Measurements from ENCODE around the gene SPEM2. TPM values are rescaled to one million over a fixed set of nuclear protein-coding genes. Genes with fewer than 3 reads are reported as not detected.

SPEM2 gene
- total RNA-seq (2014; rRNA removed; shearing (Covaris generic)): not detected in 2 replicates

DNA sequence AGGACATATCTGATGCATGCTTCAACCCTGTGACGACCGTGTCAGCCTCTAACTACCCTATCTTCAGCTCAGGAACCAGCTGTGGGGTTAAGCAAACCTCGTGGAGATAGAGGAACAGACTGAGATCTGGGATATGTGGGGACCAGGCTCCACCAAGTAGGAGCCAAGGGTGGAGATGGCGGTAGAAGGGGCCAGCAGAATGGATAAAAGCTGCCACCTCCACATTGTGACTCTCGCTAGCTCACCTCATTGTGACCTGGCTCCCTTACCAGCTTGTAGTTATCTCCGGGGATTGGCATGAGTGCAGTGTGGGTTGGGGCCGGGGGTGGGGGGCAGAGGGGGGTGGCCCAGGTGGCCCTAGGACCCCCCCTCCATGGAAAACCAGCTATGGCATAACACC is at the start of gene SPEM2:
Gene SPEM2, plus strand, starts transcription at position 301 of the 400 bp plus-strand sequence. Its CDS starts 73 bp downstream, at position 374.
- no peak for DNase-seq (ENCODE audit: low read depth)

- no peak for DNase-seq (ENCODE audit: low read depth)
These were observed 46.3 kb upstream of the SPEM2 start for GRCh38 chr17:7379134-7379533.

DNA sequence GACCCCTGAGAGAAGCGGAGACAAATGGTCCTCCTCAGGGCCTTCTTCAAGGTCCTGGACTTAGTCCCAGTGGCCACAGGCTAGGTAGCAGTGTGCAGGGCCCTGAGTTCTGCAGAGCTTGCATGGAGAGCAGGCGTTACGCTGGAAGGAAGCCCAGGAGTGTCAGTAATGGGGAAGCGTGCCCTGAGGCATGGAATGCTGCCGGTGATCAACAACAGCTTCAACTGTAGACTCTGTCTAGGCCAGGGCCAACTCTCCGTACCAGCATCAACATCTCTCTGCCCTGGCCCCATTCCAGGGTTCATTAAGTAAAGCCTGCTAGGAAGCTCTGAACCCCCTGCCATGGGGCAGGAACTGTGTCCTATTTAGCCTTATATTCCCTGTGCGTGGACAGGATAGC is 45.1 kb upstream of the SPEM2 start:
- DNase-seq (ENCODE audit: low read depth): peak; percentile 24

GRCh38 chr17:7380855-7381683 is 44.3 kb upstream of the SPEM2 start, which contains the start of gene TNK1:
Gene TNK1, plus strand, starts transcription at chr17:7381089. Its CDS starts 1,838 bp downstream, at chr17:7382927.
- peak; percentile 29 for DNase-seq (ENCODE audit: low read depth)

DNA sequence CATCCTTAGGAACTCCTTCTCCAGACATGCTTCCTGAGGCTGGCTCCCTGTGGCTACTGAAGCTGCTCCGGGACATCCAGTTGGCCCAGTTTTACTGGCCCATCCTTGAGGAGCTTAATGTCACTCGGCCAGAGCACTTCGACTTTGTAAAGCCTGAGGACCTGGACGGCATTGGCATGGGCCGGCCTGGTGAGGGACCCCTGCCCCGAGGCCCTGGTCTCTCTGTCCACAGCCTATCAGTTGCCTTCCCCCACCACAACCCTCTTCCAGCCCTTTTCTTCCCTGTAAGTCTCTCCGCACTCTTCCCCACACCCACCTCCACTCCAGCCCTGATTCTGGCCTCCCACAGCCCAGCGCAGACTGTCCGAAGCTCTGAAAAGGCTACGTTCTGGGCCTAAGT is 42.5 kb upstream of the SPEM2 start:
- DNase-seq (ENCODE audit: low read depth): no peak

DNA sequence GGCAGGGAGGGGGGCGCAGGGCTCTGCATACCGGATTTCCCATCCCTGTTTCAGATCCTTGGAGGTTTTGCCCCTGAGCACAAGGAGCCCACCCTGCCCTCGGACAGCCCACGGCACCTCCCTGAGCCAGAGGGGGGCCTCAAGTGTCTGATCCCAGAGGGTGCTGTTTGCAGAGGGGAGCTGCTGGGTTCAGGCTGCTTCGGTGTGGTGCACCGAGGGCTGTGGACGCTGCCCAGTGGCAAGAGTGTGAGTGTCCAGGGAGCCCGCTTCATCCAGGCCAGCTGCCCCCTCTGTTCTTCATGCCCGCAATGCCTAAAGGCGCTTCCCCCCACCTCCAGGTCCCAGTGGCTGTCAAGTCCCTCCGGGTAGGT is 42.1 kb upstream of the SPEM2 start:
- DNase-seq (ENCODE audit: low read depth): no peak

GRCh38 chr17:7383742-7384488 is 41.5 kb upstream of the SPEM2 start:
- peak; percentile 73 for DNase-seq (ENCODE audit: low read depth)

DNA sequence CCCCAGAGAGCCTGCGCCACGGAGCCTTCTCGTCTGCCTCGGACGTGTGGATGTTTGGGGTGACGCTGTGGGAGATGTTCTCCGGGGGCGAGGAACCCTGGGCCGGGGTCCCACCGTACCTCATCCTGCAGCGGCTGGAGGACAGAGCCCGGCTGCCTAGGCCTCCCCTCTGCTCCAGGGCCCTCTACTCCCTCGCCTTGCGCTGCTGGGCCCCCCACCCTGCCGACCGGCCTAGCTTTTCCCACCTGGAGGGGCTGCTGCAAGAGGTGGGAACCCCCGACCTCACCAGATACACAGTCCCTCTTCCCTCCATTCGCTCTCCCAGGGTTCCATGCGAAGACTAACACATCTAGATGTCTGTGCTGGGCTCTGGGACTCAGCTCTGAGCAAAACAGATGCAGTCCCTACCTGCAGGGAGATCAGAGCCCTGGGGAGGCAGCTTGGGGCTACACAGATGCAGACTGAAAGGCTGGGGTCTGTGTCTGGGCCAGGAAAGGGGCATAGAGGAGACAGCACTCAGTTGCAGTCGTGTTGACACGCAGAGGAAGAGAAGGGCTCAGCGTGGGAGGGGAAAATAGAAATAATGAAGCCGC is 40.8 kb upstream of the SPEM2 start:
- no peak for DNase-seq (ENCODE audit: low read depth)

GRCh38 chr17:7388856-7389255 is 36.6 kb upstream of the SPEM2 start:
- DNase-seq (ENCODE audit: low read depth): no peak

GRCh38 chr17:7389924-7390910 is 35.2 kb upstream of the SPEM2 start:
- no peak for DNase-seq (ENCODE audit: low read depth)

GRCh38 chr17:7391307-7391706 is 34.1 kb upstream of the SPEM2 start:
- no peak for DNase-seq (ENCODE audit: low read depth)

DNA sequence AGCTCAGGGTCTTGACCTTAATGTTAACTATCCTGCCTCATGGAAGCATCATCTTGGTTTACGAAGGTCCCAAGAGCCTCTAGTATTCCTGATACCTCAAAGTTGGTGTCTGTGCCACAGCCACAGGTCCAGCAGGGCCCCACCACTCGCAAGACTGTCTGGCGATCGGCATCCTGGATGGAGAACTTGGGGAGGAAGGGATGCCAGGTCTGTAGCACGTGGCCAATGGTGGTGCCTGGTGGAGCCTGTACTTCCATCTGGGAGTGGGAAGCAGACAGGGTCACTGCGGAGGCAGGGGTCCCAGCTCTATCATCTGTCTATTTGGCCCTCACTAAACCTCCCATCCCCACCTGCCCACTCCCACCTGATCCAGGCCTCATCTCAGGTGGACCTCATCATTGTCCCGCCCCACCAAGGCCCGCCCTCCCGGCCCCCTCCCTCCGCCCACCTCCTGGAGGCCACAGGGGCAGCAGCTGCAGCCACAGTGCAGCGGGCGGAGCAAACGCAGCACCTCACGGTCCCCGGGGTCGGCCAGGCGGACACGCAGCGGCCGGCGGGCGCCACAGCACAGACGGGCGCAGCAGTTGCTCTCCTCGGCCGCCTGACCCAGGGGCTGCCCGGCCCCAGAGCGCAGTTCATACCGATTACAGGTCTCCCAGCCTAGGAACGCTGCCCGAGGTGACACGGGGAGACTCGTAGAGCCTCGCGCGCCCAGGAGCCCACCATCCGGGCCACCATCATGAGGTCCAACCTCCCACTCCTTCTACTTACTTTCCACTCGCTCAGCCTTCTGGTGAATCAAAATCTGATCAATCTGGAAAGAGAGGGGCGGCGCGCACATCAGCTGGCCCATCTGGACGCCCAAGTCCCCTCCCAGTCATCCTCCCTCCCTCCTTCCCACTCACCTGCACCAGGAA is 32.5 kb upstream of the SPEM2 start:
- no peak for DNase-seq (ENCODE audit: low read depth)

GRCh38 chr17:7393613-7394451 is 31.6 kb upstream of the SPEM2 start:
- peak; percentile 38 for DNase-seq (ENCODE audit: low read depth)

DNA sequence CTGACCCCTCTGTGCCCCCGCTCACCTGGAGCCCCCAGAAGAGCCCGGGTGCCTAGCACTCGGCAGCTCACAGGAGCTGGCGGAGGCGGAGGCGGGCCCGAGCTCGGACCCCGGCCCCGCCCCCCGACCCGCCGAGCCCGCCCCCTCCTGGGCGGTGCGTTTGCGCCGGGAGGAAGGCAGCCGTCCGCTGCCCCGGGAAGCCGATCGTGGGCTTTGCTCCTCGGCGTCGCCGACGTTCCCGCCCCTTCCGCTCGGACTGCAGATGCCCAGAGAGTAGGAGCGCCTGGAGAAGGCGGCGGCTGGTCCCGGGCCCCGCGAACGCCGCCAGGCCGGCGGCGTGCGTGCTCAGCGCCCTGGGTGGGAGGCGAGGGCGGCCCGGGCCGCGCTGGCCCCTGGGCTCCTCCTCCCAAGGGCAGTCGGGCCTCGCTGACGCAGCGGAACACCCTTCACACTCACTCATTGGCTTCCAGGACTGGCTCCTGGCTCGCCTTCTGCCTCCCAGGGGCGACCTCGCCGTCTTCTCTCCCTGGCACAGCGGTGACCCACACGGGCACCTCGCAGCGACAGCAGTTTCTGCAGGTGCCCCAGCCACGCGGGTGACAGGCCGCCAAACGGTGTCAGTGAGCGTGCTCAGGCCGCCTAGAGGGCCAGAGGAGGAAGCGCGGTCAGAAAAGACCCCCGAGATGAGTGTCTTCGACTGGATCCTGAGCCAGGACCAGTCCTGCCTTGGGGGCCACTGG is 30.8 kb upstream of the SPEM2 start, which contains the start of gene PLSCR3:
Gene PLSCR3, minus strand, starts transcription at position 74 of the 740 bp plus-strand sequence. CDS start 415 bp downstream, outside the sequence.
- peak; percentile 95 for DNase-seq (ENCODE audit: low read depth)

GRCh38 chr17:7396147-7396546 is 29.3 kb upstream of the SPEM2 start:
- no peak for DNase-seq (ENCODE audit: low read depth)

DNA sequence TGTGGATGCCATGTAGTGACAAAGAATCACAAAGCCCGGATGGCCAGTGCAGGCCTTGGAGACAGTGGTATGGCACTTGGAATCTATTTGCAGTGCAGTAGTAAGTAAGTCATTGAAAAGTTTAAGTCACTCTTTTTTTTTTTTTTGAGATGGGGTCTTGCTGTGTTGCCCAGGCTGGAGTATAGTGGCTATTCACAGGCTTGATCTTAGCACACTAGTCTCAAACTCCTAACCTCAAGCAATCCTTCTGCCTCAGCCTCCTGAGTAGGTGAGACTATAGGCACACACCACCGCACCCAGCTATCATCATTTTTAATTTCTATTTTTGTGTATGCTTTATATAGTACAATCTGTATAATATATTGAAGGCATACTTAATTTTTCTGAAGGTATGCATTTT is 26.8 kb upstream of the SPEM2 start:
- DNase-seq (ENCODE audit: low read depth): no peak

DNA sequence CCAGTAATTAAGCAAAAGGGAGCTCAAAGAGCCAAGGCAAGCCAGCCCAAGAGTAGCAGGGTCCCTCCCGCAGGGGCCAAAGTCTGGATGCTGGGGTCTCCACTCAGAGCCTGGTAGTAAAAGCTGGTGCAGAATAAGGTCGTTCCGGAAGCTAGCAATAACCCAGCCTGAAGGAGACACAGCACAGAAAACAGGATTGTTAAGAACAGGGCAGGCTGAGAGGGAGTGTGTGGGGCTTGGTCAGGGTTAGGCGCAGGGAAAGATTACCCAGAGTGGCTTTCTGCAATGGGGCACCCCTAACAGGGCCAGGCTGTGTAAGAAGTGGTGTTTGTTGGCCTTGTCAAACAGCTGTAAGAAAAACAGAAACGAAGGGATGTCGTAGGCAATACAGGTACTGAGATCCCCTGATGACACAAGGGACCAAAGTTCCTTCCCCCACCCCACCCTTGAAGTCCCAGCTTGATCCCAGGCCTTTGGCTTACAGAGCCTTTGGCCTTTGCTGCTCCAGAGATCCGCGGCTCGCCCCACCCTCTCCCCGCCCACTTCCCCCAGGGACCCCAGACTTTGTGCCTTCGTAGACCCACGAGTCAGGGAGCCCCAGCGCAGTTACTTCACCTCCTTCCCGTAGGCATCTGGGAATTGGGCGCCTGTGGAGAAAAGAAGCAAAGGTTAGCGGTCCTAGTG is 22.2 kb upstream of the SPEM2 start:
- no peak for DNase-seq (ENCODE audit: low read depth)

DNA sequence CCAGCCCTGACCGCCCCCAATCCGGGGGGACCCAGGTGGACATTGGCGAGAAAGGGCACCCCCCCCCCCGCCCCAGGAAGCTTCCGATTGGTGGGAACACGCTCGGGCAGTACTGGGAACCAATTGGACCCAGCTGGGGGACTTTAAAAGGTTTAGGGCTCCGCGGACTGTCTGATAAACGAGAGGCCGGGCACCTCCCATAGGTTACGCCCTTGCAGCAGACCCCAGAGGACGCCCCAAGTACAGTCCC is 21.8 kb upstream of the SPEM2 start:
- DNase-seq (ENCODE audit: low read depth): no peak
